NCI-H526 (cell line): ENCODE measurements around the gene PITPNM2.

Experiments
- DNase-seq, 2 experiments: peaks; one replicate each; lab custom pipeline; 2025; lab: John Stamatoyannopoulos, UW

The PITPNM2 gene

DNA sequence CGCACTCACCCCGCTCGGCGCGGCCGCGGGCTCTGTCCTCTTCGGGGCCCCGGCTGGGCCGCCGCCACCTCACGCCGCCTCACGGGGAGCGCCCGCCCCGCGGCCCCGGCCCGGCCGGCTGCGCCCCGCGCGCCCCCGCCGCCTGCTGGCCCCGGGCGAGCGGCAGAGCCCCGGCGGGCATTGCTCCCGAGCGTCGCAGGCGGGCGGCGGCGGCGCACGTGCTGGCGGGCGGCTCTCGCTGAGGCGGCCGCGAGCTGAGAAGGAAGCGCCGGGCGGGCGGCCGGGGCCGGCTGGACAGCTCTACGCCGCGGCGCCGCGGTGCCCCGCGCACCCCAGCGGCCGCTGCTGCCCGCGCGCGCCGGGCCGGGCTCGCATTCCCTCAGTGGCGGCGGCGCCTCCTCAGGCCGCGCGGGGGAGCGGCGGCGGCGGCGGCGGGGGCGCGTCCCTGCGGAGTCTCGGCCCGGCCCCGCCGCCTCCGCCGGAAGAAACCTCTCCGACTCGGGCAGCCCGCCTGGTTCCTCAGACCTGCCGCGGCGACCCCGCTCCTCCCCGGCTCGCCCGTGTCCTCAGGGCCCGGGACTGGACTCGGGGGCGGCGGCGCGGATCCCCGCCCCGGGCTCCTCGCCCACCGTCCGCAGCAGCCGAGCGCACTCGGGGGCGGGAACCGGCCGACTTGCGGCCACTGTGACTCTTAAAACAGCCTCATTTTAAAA is at the start of gene PITPNM2:
Gene PITPNM2, minus strand, starts transcription at position 347 of the 713 bp plus-strand sequence. CDS start 116,500 bp downstream, outside the sequence.
- DNase-seq, result peak in 1 of 2 experiments; percentile 78

GRCh38 chr12:123200414-123200813 is 49.5 kb upstream of the PITPNM2 start:
- no peak for DNase-seq

DNA sequence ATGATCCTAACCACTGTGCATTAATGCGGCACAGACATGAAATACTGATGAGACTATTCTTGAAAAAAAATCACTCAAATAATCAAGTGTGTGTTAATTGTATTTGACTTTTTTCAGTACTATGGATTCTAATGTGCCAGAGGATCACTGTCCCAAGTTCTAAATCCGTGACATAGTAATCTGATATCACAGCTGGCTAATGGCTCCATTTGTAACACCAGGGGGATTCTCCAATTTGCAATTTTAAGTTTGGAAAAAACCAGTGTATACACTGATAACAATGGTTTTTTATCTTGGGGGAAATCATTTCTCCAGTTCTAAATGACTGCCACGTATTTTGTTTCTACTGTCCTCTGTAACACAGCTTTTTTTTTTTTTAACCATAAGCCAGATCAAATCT is 49.0 kb upstream of the PITPNM2 start:
- DNase-seq, result no peak

DNA sequence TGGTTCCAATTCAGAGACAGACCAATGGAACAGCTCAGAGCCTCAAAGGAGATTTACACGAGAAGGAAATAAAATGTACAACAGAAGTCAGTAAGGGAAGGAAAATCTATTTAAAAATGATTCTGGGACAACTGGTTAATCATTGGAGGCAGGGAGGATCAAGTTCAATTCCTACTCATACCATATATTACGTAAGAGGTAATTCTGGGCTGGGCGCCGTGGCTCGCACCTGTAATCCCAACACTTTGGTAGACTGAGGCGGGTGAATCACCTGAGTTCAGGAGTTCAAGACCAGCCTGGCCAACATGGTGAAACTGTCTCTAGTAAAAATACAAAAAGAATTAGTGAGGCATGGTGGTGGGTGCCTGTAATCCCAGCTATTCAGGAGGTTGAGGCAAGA is 36.7 kb upstream of the PITPNM2 start:
- no peak for DNase-seq

GRCh38 chr12:123180171-123180570 is 29.3 kb upstream of the PITPNM2 start:
- no peak for DNase-seq

DNA sequence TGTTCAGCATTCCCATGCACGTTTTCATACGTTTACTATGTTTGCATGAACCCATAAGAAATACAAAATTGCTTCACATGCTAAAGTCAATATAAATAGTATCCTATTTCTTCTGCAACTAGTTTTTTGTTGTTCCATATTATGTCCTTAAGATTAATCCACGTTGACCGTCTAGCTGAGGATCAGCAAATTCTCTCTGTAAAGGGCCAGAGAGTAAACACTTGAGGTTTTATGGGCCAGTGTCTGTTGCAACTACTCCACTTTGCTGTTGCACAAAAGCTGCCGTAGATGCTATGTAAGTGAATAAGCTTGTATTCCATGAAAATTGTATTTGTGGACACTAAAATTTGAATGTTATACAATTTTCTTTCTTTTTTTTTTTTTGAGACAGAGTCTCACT is 21.1 kb upstream of the PITPNM2 start:
- no peak for DNase-seq

GRCh38 chr12:123167329-123167728 is 16.4 kb upstream of the PITPNM2 start:
- DNase-seq, result no peak

- peak in 1 of 2 experiments; percentile 97 for DNase-seq
These were observed 14.6 kb upstream of the PITPNM2 start for GRCh38 chr12:123165537-123165936.

DNA sequence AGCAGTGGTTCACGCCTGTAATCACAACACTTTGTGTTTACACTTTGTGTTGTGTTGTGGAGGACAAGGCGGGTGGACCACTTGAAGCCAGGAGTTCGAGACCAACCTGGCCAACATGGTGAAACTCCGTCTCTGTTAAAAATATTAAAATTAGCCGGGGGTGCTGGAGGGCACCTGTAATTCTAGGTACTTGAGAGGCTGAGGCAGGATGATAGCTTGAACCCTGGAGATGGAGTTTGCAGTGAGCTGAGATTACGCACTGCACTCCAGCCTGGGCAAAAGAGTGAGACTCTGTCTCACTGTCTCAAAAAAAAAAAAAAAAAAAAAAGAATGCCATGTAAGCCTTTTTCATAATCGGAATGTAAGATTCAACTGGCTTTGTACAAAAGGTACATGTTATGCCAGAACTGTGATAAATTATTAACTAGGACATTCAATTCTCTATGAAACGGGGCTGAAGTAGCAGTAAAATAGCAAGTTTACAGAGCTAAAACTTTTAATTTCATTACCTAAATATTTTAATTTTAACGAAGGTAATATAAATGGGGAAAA is 13.9 kb upstream of the PITPNM2 start:
- no peak for DNase-seq

DNA sequence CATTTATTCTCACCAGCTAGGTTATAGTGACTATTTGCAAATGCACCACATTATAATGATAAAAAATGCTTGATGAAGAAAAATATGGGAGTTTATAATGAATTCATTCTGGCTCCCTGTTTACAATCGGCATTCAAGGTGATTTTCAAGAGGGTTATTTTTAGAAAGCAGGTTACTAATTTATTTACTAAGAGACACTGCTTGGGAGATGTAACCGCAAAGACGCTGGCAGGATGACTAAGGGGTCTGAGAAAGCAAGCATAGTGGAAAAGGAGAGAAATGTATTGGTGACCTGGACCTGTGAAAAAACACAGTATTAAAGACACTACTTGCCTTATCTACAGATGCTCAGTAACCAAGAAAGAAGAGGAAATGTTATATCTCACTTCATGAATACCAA is 13.3 kb upstream of the PITPNM2 start:
- DNase-seq, result no peak

GRCh38 chr12:123163227-123163626 is 12.3 kb upstream of the PITPNM2 start:
- DNase-seq, result peak in 1 of 2 experiments; percentile 34

- DNase-seq, result no peak
These were observed 10.1 kb upstream of the PITPNM2 start for GRCh38 chr12:123160801-123161487.

DNA sequence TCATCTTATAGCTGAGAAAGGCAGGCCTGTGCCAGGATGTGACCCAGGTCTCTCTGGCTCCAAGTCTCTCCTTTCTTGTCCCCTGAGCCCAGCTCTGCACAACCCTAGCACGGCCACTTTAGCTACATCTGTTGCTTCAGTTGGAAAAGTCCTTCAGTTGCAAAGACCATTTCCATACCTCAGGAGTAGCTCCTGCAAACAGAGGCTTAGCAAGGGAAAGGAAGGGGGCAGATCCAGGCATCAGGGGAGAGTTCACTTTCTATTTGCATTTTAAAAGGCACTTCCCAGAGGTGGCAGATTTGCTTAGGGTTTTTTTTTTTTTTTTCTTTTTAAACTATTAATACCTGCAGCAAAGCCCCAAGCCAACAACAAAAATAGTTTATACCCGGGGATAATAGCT is 3.0 kb upstream of the PITPNM2 start:
- DNase-seq, result peak; percentile 43 to 48

DNA sequence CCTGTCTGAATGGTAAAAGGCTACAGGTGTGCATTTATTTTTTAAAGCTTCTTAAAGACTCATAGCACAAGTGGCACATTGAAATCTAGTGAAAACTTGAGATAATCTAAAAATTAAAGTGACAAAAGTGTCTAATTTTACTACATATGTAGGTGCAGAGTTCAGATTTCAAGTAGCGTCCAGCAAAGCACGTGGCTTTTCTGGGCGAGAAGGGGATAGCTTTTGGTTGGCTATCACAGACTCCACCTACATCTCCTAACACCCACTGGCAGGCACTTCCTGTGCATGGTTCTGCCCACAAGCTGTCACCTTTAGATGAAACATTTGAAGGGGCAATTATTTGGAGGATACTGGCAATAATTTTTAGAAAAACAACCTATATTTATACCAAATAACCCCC is 1.9 kb upstream of the PITPNM2 start:
- DNase-seq, result no peak

- peak in 1 of 2 experiments; percentile 58 for DNase-seq
These were observed 866 bp upstream of the PITPNM2 start for GRCh38 chr12:123151457-123152454.

DNA sequence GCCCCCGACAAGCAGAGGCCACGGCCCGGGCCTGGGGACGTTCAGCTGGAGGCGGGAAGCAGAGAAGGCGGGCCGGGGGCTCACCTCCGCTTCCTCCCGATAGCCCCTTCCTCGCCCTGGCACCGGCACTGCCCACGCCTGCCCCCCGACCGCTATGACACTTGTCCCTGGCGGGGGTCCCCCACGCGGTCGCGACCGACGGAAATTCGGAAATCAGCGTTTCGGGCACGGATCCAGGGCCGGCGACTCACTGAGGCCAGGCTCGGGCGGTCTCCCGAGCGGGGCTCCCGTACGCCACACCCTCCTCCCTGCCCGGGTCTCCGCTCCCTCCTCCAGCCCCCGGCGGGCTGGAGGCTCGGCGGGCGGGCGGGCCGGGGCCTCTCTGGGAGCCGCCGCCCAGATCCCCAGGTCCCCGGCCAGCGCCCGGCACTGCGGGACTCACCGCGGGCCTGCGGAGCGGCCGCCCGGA is 581 bp downstream of the PITPNM2 start:
- peak in 1 of 2 experiments; percentile 72 for DNase-seq

DNA sequence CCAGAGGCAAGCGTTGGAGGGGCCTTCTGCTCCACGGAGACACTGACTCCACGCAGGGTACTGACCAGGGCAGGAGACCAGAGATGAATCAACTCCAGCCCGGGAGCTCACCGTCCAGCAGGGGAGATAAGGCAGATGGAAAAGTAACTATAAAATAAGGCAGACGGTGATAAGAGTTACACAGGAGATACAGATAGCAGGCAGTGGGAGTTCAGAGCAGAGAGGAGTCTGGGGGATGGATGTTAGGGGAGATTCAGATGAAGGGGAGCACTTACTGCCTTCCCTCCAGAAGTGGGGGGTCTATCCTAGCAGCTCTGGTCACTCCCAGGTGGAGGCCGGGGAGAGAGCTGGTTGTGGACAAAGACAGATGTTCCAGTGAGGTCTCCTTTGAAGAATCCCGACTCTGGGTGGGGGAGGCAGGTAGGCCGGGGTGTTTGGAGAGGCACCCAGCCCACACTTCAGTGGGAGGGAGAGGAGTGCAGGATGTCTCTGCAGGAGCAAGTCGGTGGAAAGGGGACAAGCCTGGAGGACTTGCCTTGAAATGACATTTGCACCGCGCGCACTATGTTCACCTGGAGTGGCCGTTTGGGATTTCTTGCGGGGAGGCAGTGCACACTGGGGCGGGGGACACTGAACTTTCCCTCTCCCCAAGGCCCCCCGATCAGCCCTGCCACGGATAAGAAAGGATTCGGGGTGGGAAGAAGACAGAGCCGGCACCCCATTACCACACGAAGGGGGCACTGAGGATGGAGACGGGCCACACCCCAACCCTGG is 1.2 kb downstream of the PITPNM2 start:
- peak in 1 of 2 experiments; percentile 58 for DNase-seq

DNA sequence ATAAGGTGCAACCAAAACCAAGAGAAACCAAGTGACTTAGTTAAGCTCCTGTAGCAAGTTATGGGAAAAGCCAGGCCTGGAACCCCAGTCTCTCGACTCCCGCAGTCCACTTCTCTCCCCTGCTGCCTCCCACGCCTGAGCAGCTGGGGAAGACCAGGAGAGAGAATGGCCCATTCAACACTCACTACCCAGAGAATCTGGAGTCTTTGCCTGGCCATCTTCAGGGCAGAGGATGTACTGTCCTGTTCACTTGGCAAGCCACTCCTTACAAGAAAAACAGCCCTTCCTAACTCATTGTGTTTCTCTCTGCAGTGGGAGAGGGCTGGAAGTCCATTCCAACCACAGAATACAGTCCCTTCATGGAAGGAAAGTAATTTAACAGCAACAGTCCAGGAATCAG is 1.8 kb downstream of the PITPNM2 start:
- DNase-seq, result peak in 1 of 2 experiments; percentile 58

GRCh38 chr12:123148655-123149054 is 2.2 kb downstream of the PITPNM2 start:
- peak in 1 of 2 experiments; percentile 71 for DNase-seq

GRCh38 chr12:123148223-123148622 is 2.7 kb downstream of the PITPNM2 start:
- DNase-seq, result no peak

- DNase-seq, result no peak
These were observed 5.7 kb downstream of the PITPNM2 start for GRCh38 chr12:123145211-123145610.
